ENCODE results near the gene GSTA4. TPM values are rescaled to one million over a fixed set of nuclear protein-coding genes. Genes with fewer than 3 reads are reported as not detected.

Gene GSTA4
- total and polyA plus RNA-seq, 2 donors from 2014 or later: 17.4 to 47.4 TPM

DNA sequence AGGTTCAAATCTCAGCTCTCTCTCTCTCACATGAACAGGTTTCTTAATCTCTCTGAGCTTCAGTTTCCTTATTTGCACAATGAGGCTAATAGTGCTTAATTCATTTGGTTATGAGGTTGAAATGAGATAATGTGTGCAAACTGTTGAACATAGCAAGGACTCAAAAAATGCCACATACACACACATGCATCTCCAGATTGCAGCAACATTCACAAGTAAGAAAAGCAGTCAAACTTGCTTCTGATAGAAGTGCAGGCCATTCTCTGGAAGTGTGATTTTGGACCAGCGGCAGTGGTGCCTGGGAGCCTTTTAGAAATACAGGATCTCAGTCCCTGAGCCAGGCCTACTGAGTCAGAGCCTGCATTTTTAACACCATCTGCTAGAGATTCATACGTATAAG lies 25.7 kb downstream of the GSTA4 start:
- Histone ChIP-seq H3K9me3 (ENCODE audit: control insufficient read depth in 2 of 3, insufficient read depth in 1 of 3, low read length in 3 of 3) (no peaks in the 10 kb centered on the region), H3K4me1 (ENCODE audit: control insufficient read depth in 2 of 3, insufficient read depth in 2 of 3, low read depth in 1 of 3, low read length in 3 of 3) (no peaks in the 10 kb centered on the region), H3K36me3 (ENCODE audit: control insufficient read depth in 2 of 3, insufficient read depth in 3 of 3, low read length in 3 of 3) (no peaks in the 10 kb centered on the region), H3K9ac (ENCODE audit: low read length in 3 of 3) (no peak overlapping the region), H3K27me3 (ENCODE audit: control insufficient read depth, insufficient read depth, low read length) (no peaks in the 10 kb centered on the region), H3K27ac (ENCODE audit: low read depth in 2 of 2, low read length in 2 of 2) (no peak overlapping the region), H3K4me3 (ENCODE audit: low read length in 3 of 3) (no peak overlapping the region)
- intact Hi-C loops (cut with DNase I): no loop called here
- DNase-seq: no peak
- FAIRE-seq: no peak
- TF ChIP-seq, protein P1, sequence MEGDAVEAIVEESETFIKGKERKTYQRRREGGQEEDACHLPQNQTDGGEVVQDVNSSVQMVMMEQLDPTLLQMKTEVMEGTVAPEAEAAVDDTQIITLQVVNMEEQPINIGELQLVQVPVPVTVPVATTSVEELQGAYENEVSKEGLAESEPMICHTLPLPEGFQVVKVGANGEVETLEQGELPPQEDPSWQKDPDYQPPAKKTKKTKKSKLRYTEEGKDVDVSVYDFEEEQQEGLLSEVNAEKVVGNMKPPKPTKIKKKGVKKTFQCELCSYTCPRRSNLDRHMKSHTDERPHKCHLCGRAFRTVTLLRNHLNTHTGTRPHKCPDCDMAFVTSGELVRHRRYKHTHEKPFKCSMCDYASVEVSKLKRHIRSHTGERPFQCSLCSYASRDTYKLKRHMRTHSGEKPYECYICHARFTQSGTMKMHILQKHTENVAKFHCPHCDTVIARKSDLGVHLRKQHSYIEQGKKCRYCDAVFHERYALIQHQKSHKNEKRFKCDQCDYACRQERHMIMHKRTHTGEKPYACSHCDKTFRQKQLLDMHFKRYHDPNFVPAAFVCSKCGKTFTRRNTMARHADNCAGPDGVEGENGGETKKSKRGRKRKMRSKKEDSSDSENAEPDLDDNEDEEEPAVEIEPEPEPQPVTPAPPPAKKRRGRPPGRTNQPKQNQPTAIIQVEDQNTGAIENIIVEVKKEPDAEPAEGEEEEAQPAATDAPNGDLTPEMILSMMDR (IDR thresholded peaks at IDR 0.05; ENCODE audit: borderline replicate concordance, extremely low read depth, insufficient read depth): no peak

DNA sequence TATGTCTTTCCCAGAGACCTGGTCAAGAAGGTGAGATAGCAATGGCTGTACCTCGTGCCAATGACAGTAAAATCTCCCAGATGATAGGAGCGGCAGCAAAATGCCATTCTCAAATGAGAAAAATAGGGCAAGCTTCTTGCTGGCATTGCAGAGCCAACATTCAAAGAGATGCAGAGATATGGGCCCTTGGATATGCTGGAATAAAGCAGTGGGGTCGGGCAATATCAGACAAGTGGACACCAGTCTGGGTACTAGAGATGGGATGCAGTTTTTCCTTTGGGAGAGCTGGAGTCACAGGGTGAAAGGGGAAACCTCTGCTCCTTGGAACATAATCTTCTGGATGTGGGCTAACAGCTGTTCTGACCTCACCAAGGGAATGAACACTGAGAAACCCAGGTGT lies 29.0 kb downstream of the GSTA4 start:
- FAIRE-seq (no peak), DNase-seq (no peak)
- no peak overlapping the region for H3K4me3 ChIP-seq (ENCODE audit: low read length in 3 of 3)
- H3K9ac ChIP-seq (ENCODE audit: low read length in 3 of 3): no peak overlapping the region
- no peaks in the 10 kb centered on the region for H3K9me3 ChIP-seq (ENCODE audit: control insufficient read depth in 2 of 3, insufficient read depth in 1 of 3, low read length in 3 of 3)
- intact Hi-C loops (cut with DNase I): no loop called here
- H3K36me3 ChIP-seq (ENCODE audit: control insufficient read depth in 2 of 3, insufficient read depth in 3 of 3, low read length in 3 of 3): no peaks in the 10 kb centered on the region
- H3K4me1 ChIP-seq (ENCODE audit: control insufficient read depth in 2 of 3, insufficient read depth in 2 of 3, low read depth in 1 of 3, low read length in 3 of 3): no peaks in the 10 kb centered on the region
- TF ChIP-seq, protein P1 (IDR thresholded peaks at IDR 0.05; ENCODE audit: borderline replicate concordance, extremely low read depth, insufficient read depth): no peak
- H3K27ac ChIP-seq (ENCODE audit: low read depth in 2 of 2, low read length in 2 of 2): no peak overlapping the region
- no peaks in the 10 kb centered on the region for H3K27me3 ChIP-seq (ENCODE audit: control insufficient read depth, insufficient read depth, low read length)

DNA sequence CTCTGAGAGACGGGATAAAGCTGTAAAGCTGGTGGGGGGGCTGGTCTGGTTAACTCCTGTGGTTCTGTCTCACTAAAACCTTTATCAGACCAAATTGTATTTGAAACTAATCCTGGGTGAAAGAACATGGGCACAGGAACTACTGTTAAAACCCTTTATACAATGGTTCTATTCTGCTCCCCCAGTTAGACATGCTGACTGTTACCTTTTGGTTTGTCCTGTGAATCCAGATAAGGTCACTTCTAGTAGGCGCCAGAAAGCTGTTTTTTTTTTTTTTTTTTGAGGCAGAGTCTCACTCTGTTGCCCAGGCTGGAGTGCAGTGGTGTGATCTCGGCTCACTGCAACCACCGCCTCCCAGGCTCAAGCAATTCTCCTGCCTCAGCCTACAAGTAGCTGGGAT lies 29.7 kb downstream of the GSTA4 start:
- H3K27me3 ChIP-seq (ENCODE audit: control insufficient read depth, insufficient read depth, low read length): no peaks in the 10 kb centered on the region
- FAIRE-seq (no peak), DNase-seq (no peak)
- H3K9me3 ChIP-seq (ENCODE audit: control insufficient read depth in 2 of 3, insufficient read depth in 1 of 3, low read length in 3 of 3): no peaks in the 10 kb centered on the region
- no peak overlapping the region for H3K4me3 ChIP-seq (ENCODE audit: low read length in 3 of 3)
- H3K36me3 ChIP-seq (ENCODE audit: control insufficient read depth in 2 of 3, insufficient read depth in 3 of 3, low read length in 3 of 3): no peaks in the 10 kb centered on the region
- H3K27ac ChIP-seq (ENCODE audit: low read depth in 2 of 2, low read length in 2 of 2): no peak overlapping the region
- intact Hi-C loops (cut with DNase I): no loop called here
- TF ChIP-seq, protein P1 (IDR thresholded peaks at IDR 0.05; ENCODE audit: borderline replicate concordance, extremely low read depth, insufficient read depth): no peak
- no peaks in the 10 kb centered on the region for H3K4me1 ChIP-seq (ENCODE audit: control insufficient read depth in 2 of 3, insufficient read depth in 2 of 3, low read depth in 1 of 3, low read length in 3 of 3)
- no peak overlapping the region for H3K9ac ChIP-seq (ENCODE audit: low read length in 3 of 3)

DNA sequence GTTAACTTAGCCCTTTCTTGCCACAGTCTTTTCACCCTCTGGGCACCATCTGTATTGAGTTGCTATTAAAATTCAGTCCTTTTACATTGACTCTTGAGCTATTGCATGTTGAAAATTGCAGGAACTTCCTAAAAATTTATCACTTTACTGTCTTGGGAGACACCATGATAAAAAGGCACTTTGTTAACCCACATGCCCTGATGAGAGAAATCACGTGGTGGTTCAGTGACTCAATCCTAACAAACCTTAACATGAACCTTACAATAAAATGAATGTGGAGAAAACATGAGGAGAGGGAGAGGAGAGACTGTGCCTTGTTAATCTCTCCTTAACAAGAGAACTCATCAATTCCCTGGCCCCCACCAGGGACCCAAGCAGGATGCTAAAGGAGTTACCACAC lies 30.8 kb downstream of the GSTA4 start:
- DNase-seq (no peak), FAIRE-seq (no peak)
- Histone ChIP-seq H3K4me3 (ENCODE audit: low read length in 3 of 3) (no peak overlapping the region), H3K27ac (ENCODE audit: low read depth in 2 of 2, low read length in 2 of 2) (no peak overlapping the region), H3K27me3 (ENCODE audit: control insufficient read depth, insufficient read depth, low read length) (no peaks in the 10 kb centered on the region), H3K9me3 (ENCODE audit: control insufficient read depth in 2 of 3, insufficient read depth in 1 of 3, low read length in 3 of 3) (no peaks in the 10 kb centered on the region), H3K36me3 (ENCODE audit: control insufficient read depth in 2 of 3, insufficient read depth in 3 of 3, low read length in 3 of 3) (no peaks in the 10 kb centered on the region), H3K9ac (ENCODE audit: low read length in 3 of 3) (no peak overlapping the region), H3K4me1 (ENCODE audit: control insufficient read depth in 2 of 3, insufficient read depth in 2 of 3, low read depth in 1 of 3, low read length in 3 of 3) (no peaks in the 10 kb centered on the region)
- intact Hi-C loops (cut with DNase I): no loop called here
- TF ChIP-seq, protein P1 (IDR thresholded peaks at IDR 0.05; ENCODE audit: borderline replicate concordance, extremely low read depth, insufficient read depth): no peak
